Gastroesophageal sphincter (tissue), 3 donors: Measurements from ENCODE around the gene NSDHL.

Experiments used
- POLR2A ChIP-seq, 2 donors: fragments of 450-650 bp; IDR thresholded peaks; one replicate each; pipeline ENCODE4 v1.6.1; 2017; ENCODE audit warnings: antibody characterized with exemption in 2 of 2, mild to moderate bottlenecking in 2 of 2, moderate library complexity in 1 of 2
- TF ChIP-seq, protein P1 (sequence below), 4 experiments: fragments of 200-600 bp in 2 of 4; fragments of 450-650 bp in 2 of 4; sonication (generic) in 1 of 4; IDR thresholded peaks; one replicate each; pipeline ENCODE4 v1.5.1; 2017 to 2019; ENCODE audit warnings: antibody characterized with exemption in 4 of 4, mild to moderate bottlenecking in 2 of 4, moderate library complexity in 2 of 4

DNA sequence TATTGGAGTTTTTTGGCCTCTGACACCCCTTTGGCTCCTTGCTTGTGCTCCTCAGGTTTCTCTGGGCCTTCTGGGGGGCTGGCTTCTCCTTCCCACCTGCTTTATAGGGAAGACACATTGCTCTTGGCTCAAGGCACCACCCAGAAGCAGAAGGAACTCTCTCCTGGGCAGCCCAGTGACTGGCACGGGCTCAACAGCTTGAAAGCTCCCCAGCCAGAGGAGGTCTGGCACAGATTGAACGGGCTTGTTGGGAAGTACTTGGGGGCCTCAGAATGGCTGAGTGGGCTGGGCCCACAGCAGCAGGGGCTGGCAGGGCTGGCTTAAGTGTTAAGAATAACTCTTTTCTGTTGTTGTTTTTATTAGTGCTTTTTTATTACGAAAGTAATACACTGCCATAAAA lies 55.9 kb downstream of the NSDHL start:
- TF ChIP-seq, protein P1, sequence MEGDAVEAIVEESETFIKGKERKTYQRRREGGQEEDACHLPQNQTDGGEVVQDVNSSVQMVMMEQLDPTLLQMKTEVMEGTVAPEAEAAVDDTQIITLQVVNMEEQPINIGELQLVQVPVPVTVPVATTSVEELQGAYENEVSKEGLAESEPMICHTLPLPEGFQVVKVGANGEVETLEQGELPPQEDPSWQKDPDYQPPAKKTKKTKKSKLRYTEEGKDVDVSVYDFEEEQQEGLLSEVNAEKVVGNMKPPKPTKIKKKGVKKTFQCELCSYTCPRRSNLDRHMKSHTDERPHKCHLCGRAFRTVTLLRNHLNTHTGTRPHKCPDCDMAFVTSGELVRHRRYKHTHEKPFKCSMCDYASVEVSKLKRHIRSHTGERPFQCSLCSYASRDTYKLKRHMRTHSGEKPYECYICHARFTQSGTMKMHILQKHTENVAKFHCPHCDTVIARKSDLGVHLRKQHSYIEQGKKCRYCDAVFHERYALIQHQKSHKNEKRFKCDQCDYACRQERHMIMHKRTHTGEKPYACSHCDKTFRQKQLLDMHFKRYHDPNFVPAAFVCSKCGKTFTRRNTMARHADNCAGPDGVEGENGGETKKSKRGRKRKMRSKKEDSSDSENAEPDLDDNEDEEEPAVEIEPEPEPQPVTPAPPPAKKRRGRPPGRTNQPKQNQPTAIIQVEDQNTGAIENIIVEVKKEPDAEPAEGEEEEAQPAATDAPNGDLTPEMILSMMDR (IDR thresholded peaks at IDR 0.05): no peak
- no peak for TF ChIP-seq POLR2A (IDR thresholded peaks at IDR 0.05)
